ENCODE measurements around the gene GUSB. TPM values are rescaled to one million over a fixed set of nuclear protein-coding genes. Genes with fewer than 3 reads are reported as not detected.
"Not testable (repeated sequence)": the region's sequence is repeated elsewhere in the genome, so short reads cannot be mapped to it uniquely, and the experiment has no call there.

Gene GUSB
- total RNA-seq, 1 donor from 2014 or later: 62.5 TPM

GRCh38 chr7:65968256-65969185, 13.5 kb downstream of the GUSB start:
- intact Hi-C loops (cut with micrococcal nuclease): no loop called here
- Mint-ChIP-seq H3K27me3 (ENCODE audit: low read depth) (no peaks in the 10 kb centered on the region), H3K27ac (no peak overlapping the region), H3K4me1 (ENCODE audit: low read depth) (no peaks in the 10 kb centered on the region), H3K36me3 (ENCODE audit: low read depth) (peaks cover 72% of the 10 kb centered on the region), H3K9me3 (no peaks in the 10 kb centered on the region), H3K4me3 (ENCODE audit: low read depth) (no peak overlapping the region)
- DNase-seq (ENCODE audit: low spot score): no peak

- DNase-seq (ENCODE audit: low spot score): no peak
- no peak overlapping the region for H3K27ac Mint-ChIP-seq
- no peaks in the 10 kb centered on the region for H3K4me1 Mint-ChIP-seq (ENCODE audit: low read depth)
- no peak overlapping the region for H3K4me3 Mint-ChIP-seq (ENCODE audit: low read depth)
- no peaks in the 10 kb centered on the region for H3K27me3 Mint-ChIP-seq (ENCODE audit: low read depth)
- no peaks in the 10 kb centered on the region for H3K9me3 Mint-ChIP-seq
- H3K36me3 Mint-ChIP-seq (ENCODE audit: low read depth): peaks cover 71% of the 10 kb centered on the region
- intact Hi-C loops (cut with micrococcal nuclease): no loop called here
These were observed 14.5 kb downstream of the GUSB start for GRCh38 chr7:65967361-65968155.

DNA sequence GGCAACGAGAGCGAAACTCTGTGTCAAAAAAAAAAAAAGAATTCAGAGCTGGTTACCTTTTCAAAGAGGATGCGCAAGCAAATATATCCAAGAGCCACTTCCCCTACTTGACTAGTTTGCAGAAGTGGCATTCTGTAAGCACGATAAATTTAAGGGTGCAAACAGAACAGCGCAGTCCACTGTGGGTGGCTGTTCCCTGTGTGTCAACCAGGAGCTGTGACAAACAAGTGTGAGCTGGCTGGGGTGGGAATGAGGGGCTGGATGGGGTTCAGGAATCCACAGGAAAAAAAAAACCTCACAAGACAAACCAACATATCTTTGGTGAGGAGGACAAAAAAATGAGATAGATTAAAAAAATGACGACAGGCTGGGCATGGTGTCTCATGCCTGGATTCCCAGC, 15.9 kb downstream of the GUSB start:
- Mint-ChIP-seq H3K4me1 (ENCODE audit: low read depth) (no peaks in the 10 kb centered on the region), H3K9me3 (no peaks in the 10 kb centered on the region), H3K27me3 (ENCODE audit: low read depth) (no peaks in the 10 kb centered on the region), H3K27ac (no peak overlapping the region), H3K36me3 (ENCODE audit: low read depth) (peaks cover 70% of the 10 kb centered on the region), H3K4me3 (ENCODE audit: low read depth) (no peak overlapping the region)
- intact Hi-C loops (cut with micrococcal nuclease): no loop called here
- no peak for DNase-seq (ENCODE audit: low spot score)

GRCh38 chr7:65964671-65965070, 17.3 kb downstream of the GUSB start:
- DNase-seq (ENCODE audit: low spot score); H3K4me1 Mint-ChIP-seq (ENCODE audit: low read depth); intact Hi-C loops (cut with micrococcal nuclease); H3K9me3 Mint-ChIP-seq; H3K4me3 Mint-ChIP-seq (ENCODE audit: low read depth); H3K27me3 Mint-ChIP-seq (ENCODE audit: low read depth); H3K27ac Mint-ChIP-seq: not testable (repeated sequence)
- H3K36me3 Mint-ChIP-seq (ENCODE audit: low read depth): peaks cover 71% of the 10 kb centered on the region

GRCh38 chr7:65962033-65962432, 20.0 kb downstream of the GUSB start:
- no peak overlapping the region for H3K27ac Mint-ChIP-seq
- no peak for DNase-seq (ENCODE audit: low spot score)
- H3K4me3 Mint-ChIP-seq (ENCODE audit: low read depth): no peak overlapping the region
- H3K36me3 Mint-ChIP-seq (ENCODE audit: low read depth): peaks cover 68% of the 10 kb centered on the region
- H3K4me1 Mint-ChIP-seq (ENCODE audit: low read depth): no peaks in the 10 kb centered on the region
- no peaks in the 10 kb centered on the region for H3K9me3 Mint-ChIP-seq
- intact Hi-C loops (cut with micrococcal nuclease): no loop called here
- no peaks in the 10 kb centered on the region for H3K27me3 Mint-ChIP-seq (ENCODE audit: low read depth)

DNA sequence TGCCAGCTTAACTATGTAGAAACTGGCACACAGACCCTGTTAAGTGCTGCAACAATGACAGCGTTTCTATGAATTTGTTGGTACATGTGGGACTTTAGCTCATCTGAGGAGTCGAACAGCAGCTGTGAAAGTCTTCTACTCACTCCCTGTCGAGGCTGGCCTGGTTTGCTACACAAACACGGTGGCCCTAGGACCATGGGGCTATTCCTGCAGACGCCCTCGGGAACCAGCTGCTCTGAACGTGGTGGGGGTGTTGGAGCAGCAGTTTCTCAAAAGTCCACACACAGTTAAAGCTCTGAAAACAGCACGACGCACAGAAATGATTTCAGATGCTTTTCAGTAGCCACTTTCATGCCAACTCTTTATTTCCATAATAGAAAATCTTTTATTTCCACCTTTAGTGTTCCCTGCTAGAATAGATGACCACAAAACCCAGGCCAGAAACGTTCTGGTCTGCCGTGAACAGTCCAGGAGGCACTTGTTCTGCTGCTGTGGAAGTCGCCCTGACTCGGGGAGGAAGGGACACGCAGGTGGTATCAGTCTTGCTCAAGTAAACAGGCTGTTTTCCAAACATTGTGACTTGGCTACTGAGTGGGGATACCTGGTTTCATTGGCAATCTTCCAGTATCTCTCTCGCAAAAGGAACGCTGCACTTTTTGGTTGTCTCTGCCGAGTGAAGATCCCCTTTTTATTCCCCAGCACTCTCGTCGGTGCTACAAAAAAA, 21.5 kb downstream of the GUSB start:
- no peak for DNase-seq (ENCODE audit: low spot score)
- no peaks in the 10 kb centered on the region for H3K4me1 Mint-ChIP-seq (ENCODE audit: low read depth)
- peaks cover 69% of the 10 kb centered on the region for H3K36me3 Mint-ChIP-seq (ENCODE audit: low read depth)
- no peaks in the 10 kb centered on the region for H3K9me3 Mint-ChIP-seq
- no peak overlapping the region for H3K27ac Mint-ChIP-seq
- intact Hi-C loops (cut with micrococcal nuclease): no loop called here
- no peak overlapping the region for H3K4me3 Mint-ChIP-seq (ENCODE audit: low read depth)
- no peaks in the 10 kb centered on the region for H3K27me3 Mint-ChIP-seq (ENCODE audit: low read depth)

GRCh38 chr7:65955718-65956117, 26.3 kb downstream of the GUSB start:
- no peak overlapping the region for H3K27ac Mint-ChIP-seq
- DNase-seq (ENCODE audit: low spot score): no peak
- no peaks in the 10 kb centered on the region for H3K9me3 Mint-ChIP-seq
- H3K4me1 Mint-ChIP-seq (ENCODE audit: low read depth): no peaks in the 10 kb centered on the region
- H3K36me3 Mint-ChIP-seq (ENCODE audit: low read depth): peaks cover 52% of the 10 kb centered on the region
- no peak overlapping the region for H3K4me3 Mint-ChIP-seq (ENCODE audit: low read depth)
- no peaks in the 10 kb centered on the region for H3K27me3 Mint-ChIP-seq (ENCODE audit: low read depth)
- intact Hi-C loops (cut with micrococcal nuclease): no loop called here

- Mint-ChIP-seq H3K27me3 (ENCODE audit: low read depth) (no peaks in the 10 kb centered on the region), H3K4me3 (ENCODE audit: low read depth) (no peak overlapping the region), H3K27ac (no peak overlapping the region), H3K9me3 (no peaks in the 10 kb centered on the region), H3K36me3 (ENCODE audit: low read depth) (peaks cover 37% of the 10 kb centered on the region), H3K4me1 (ENCODE audit: low read depth) (no peaks in the 10 kb centered on the region)
- no peak for DNase-seq (ENCODE audit: low spot score)
- intact Hi-C loops (cut with micrococcal nuclease): no loop called here
These were observed 28.0 kb downstream of the GUSB start for GRCh38 chr7:65953890-65954450.

DNA sequence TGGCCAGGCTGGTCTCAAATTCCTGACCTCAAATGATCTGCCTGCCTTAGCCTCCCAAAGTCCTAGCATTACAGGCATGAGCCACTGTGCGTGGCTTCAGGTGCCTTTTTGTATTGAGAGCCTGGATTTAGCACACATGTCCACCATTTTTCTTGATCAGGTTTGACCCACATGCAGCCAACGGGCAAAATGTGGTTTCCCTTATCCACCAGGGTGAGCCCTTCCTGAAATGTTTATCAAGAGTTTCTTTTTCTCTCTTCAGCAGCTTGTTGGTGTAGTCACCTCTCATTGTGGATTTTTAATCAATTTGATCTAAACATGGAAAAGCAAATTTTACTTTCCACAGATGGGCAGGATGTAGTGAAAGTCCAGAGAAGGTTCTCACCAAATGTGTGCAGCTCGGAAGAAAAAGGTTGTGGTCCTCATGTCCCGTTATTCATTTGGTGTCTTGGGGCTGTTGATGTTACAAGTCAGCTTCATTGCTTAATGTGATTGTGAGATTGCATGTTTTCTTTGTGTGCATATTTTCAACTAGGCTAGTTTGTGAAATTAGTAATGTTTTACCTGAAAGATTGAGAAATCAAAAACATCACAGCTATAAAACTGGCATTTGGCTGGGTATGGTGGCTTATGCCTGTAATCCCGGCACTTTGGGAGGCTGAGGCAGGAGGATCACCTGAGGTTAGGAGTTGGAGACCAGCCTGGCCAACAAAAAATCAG, 28.9 kb downstream of the GUSB start:
- Mint-ChIP-seq H3K27me3 (ENCODE audit: low read depth) (no peaks in the 10 kb centered on the region), H3K36me3 (ENCODE audit: low read depth) (peaks cover 31% of the 10 kb centered on the region), H3K9me3 (no peaks in the 10 kb centered on the region), H3K4me1 (ENCODE audit: low read depth) (no peaks in the 10 kb centered on the region), H3K4me3 (ENCODE audit: low read depth) (no peak overlapping the region), H3K27ac (no peak overlapping the region)
- no peak for DNase-seq (ENCODE audit: low spot score)
- intact Hi-C loops (cut with micrococcal nuclease): no loop called here

- Mint-ChIP-seq H3K9me3 (no peaks in the 10 kb centered on the region), H3K4me1 (ENCODE audit: low read depth) (no peaks in the 10 kb centered on the region), H3K27me3 (ENCODE audit: low read depth) (no peaks in the 10 kb centered on the region), H3K4me3 (ENCODE audit: low read depth) (no peak overlapping the region), H3K27ac (no peak overlapping the region), H3K36me3 (ENCODE audit: low read depth) (peaks cover 26% of the 10 kb centered on the region)
- intact Hi-C loops (cut with micrococcal nuclease): no loop called here
- no peak for DNase-seq (ENCODE audit: low spot score)
These were observed 30.0 kb downstream of the GUSB start for GRCh38 chr7:65951837-65952578.

- no peak for DNase-seq (ENCODE audit: low spot score)
- H3K27ac Mint-ChIP-seq: no peak overlapping the region
- peaks cover 5% of the 10 kb centered on the region for H3K36me3 Mint-ChIP-seq (ENCODE audit: low read depth)
- no peaks in the 10 kb centered on the region for H3K4me1 Mint-ChIP-seq (ENCODE audit: low read depth)
- no peaks in the 10 kb centered on the region for H3K27me3 Mint-ChIP-seq (ENCODE audit: low read depth)
- H3K9me3 Mint-ChIP-seq: no peaks in the 10 kb centered on the region
- intact Hi-C loops (cut with micrococcal nuclease): no loop called here
- no peak overlapping the region for H3K4me3 Mint-ChIP-seq (ENCODE audit: low read depth)
These were observed 35.1 kb downstream of the GUSB start for GRCh38 chr7:65946904-65947303.
